Gastrocnemius medialis (tissue), 4 donors: ENCODE measurements around the gene LHFPL6. TPM values are rescaled to one million over a fixed set of nuclear protein-coding genes. Genes with fewer than 3 reads are reported as not detected.

Experiments used
- ATAC-seq, 2 donors: fragments of 150-250 bp; one replicate each; pipeline ENCODE4 v1.9.1; 2016
- DNase-seq, 2 donors: peaks; one replicate each; pipeline ENCODE4 v3.0.0-alpha.2; 2019
- H3K27ac ChIP-seq, 4 donors: fragments of 200-600 bp; sonication (generic); 1 replicate in 1 of 4; 2 replicates in 3 of 4; pipeline ENCODE4 v1.5.1; 2016 to 2018; ENCODE audit warnings: mild to moderate bottlenecking in 2 of 4, moderate library complexity in 1 of 4
- H3K27me3 ChIP-seq, 3 donors: fragments of 200-600 bp; sonication (generic) in 2 of 3; 1 replicate in 1 of 3; 2 replicates in 2 of 3; pipeline versions ENCODE4 v1.5.1 to v1.6.0; 2016 to 2019; ENCODE audit warnings: mild to moderate bottlenecking in 1 of 3, moderate library complexity in 1 of 3
- H3K36me3 ChIP-seq, 2 donors: fragments of 200-600 bp; sonication (generic) in 1 of 2; one replicate each; pipeline ENCODE4 v1.5.1; 2017 to 2018
- H3K4me1 ChIP-seq, 2 donors: fragments of 200-600 bp; sonication (generic) in 1 of 2; one replicate each; pipeline ENCODE4 v1.5.1; 2016 to 2017; ENCODE audit warnings: mild to moderate bottlenecking in 2 of 2
- H3K4me3 ChIP-seq, 4 donors: fragments of 200-600 bp; sonication (generic) in 3 of 4; 1 replicate in 1 of 4; 2 replicates in 3 of 4; pipeline ENCODE4 v1.5.1; 2016 to 2019; ENCODE audit warnings: mild to moderate bottlenecking in 2 of 4
- H3K9me3 ChIP-seq, 3 donors: fragments of 200-600 bp; sonication (generic) in 2 of 3; 1 replicate in 1 of 3; 2 replicates in 2 of 3; pipeline ENCODE4 v1.5.1; 2016 to 2019
- POLR2A ChIP-seq, 2 donors: fragments of 450-650 bp; IDR thresholded peaks; one replicate each; pipeline ENCODE4 v1.6.1; 2017; ENCODE audit warnings: antibody characterized with exemption in 2 of 2, mild to moderate bottlenecking in 2 of 2, moderate library complexity in 2 of 2
- in situ Hi-C, 4 donors: fragments of 200-750 bp; cut with MboI; loops; one replicate each; pipeline versions ENCODE4 v1.15.0 to v1.8.0; 2017; ENCODE audit warnings: low sequenced_read_pairs in 4 of 4
- intact Hi-C: fragments of 100-400 bp; cut with DNase I; formaldehyde crosslinking; loops from one replicate; pipeline ENCODE4 v1.15.1; 2023; ENCODE audit warnings: low total_unique reads
- total RNA-seq, 4 donors: library from RNA; depleted of rRNA; stranded (reverse); fragments of >200 nt; gene quantifications; one replicate each; pipeline versions ENCODE4 v1.1.0 to v1.2.3, GENCODE V29; 2016
- TF ChIP-seq, protein P1 (sequence below), 5 experiments: fragments of 450-650 bp in 3 of 5; fragments of 200-600 bp in 2 of 5; sonication (generic) in 2 of 5; IDR thresholded peaks in 4 of 5; conservative IDR thresholded peaks in 1 of 5; 1 replicate in 4 of 5; 2 replicates in 1 of 5; pipeline ENCODE4 v1.5.1; 2016 to 2019; ENCODE audit warnings: antibody characterized with exemption in 5 of 5, mild to moderate bottlenecking in 3 of 5, moderate library complexity in 3 of 5

Gene LHFPL6
- total RNA-seq, 4 donors from 2014 or later, result 12.7 to 26.3 (median 16.0) TPM

DNA sequence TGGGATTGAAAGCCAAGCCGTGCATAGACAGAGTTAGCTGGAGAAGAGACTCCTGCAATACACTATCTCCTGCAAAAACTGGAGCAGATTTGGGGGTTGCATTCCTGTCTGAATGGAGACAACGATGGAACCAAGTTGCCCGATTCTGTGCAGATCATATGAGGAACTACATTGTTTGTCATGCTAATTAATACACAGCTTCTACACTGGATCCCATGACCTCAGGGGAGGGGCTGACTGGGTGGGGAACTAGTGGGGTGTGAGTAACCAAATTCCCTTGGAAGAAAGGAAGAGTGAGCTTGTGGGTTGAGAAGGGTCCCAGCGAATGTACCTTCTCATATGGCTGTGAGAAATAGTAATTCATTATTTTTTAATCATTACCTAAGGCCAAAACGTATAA is 214.0 kb downstream of the LHFPL6 start:
- DNase-seq, result no peak
- TF ChIP-seq, protein P1, sequence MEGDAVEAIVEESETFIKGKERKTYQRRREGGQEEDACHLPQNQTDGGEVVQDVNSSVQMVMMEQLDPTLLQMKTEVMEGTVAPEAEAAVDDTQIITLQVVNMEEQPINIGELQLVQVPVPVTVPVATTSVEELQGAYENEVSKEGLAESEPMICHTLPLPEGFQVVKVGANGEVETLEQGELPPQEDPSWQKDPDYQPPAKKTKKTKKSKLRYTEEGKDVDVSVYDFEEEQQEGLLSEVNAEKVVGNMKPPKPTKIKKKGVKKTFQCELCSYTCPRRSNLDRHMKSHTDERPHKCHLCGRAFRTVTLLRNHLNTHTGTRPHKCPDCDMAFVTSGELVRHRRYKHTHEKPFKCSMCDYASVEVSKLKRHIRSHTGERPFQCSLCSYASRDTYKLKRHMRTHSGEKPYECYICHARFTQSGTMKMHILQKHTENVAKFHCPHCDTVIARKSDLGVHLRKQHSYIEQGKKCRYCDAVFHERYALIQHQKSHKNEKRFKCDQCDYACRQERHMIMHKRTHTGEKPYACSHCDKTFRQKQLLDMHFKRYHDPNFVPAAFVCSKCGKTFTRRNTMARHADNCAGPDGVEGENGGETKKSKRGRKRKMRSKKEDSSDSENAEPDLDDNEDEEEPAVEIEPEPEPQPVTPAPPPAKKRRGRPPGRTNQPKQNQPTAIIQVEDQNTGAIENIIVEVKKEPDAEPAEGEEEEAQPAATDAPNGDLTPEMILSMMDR (IDR thresholded peaks at IDR 0.05 in 4 of 5, conservative IDR thresholded peaks at IDR 0.05 in 1 of 5), result no peak
- no peak for TF ChIP-seq POLR2A (IDR thresholded peaks at IDR 0.05)
- no peaks in the 10 kb centered on the region for H3K9me3 ChIP-seq
- no peaks in the 10 kb centered on the region for H3K36me3 ChIP-seq
- H3K4me3 ChIP-seq, result no peak overlapping the region
- no peaks in the 10 kb centered on the region for H3K27me3 ChIP-seq
- H3K27ac ChIP-seq, result no peak overlapping the region
- no peaks in the 10 kb centered on the region for H3K4me1 ChIP-seq
- no peak for ATAC-seq
- in situ Hi-C loops (no loop called here), intact Hi-C loops (no loop called here)

GRCh38 chr13:39385621-39386231 is 217.3 kb downstream of the LHFPL6 start:
- no peak for ATAC-seq
- in situ Hi-C loops, result no loop called here

GRCh38 chr13:39385154-39385553 is 217.8 kb downstream of the LHFPL6 start:
- intact Hi-C loops, result no loop called here
- no peak for ATAC-seq
- TF ChIP-seq, protein P1 (IDR thresholded peaks at IDR 0.05 in 4 of 5, conservative IDR thresholded peaks at IDR 0.05 in 1 of 5), result no peak
- TF ChIP-seq POLR2A (IDR thresholded peaks at IDR 0.05), result no peak

More at GRCh38 chr13:39385621-39386231, 217.3 kb downstream of the LHFPL6 start:
- no peak for DNase-seq
- no peaks in the 10 kb centered on the region for H3K4me1 ChIP-seq
- no peak overlapping the region for H3K27ac ChIP-seq
- intact Hi-C loops, result no loop called here
- no peaks in the 10 kb centered on the region for H3K9me3 ChIP-seq
- H3K4me3 ChIP-seq, result no peak overlapping the region
- H3K27me3 ChIP-seq, result no peaks in the 10 kb centered on the region
- no peaks in the 10 kb centered on the region for H3K36me3 ChIP-seq
- TF ChIP-seq, protein P1 (IDR thresholded peaks at IDR 0.05 in 4 of 5, conservative IDR thresholded peaks at IDR 0.05 in 1 of 5), result no peak
- no peak for TF ChIP-seq POLR2A (IDR thresholded peaks at IDR 0.05)

DNA sequence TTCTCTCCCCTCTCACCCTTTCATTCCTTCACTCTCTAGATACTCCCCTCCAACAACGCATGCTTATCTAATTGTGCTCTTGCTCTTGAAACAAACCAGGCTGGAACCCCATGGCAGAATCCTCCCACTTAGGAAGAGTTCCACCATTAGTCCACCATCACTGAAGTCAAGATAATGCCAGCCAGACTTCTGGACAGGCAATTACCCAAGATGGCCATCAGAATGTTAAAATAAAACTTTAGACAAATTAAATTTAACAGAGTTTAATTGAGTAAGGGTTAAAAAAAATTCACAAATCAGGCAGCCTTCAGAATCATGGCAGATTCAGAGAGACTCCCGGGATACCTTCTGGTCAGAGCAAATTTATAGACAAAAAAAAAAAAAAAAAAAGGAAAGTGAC is 221.5 kb downstream of the LHFPL6 start:
- in situ Hi-C loops (no loop called here), intact Hi-C loops (no loop called here)
- no peaks in the 10 kb centered on the region for H3K4me1 ChIP-seq
- no peaks in the 10 kb centered on the region for H3K36me3 ChIP-seq
- H3K27ac ChIP-seq, result no peak overlapping the region
- ATAC-seq (no peak), DNase-seq (no peak)
- H3K4me3 ChIP-seq, result no peak overlapping the region
- H3K27me3 ChIP-seq, result no peaks in the 10 kb centered on the region
- H3K9me3 ChIP-seq, result no peaks in the 10 kb centered on the region
- TF ChIP-seq, protein P1 (IDR thresholded peaks at IDR 0.05 in 4 of 5, conservative IDR thresholded peaks at IDR 0.05 in 1 of 5), result no peak
- TF ChIP-seq POLR2A (IDR thresholded peaks at IDR 0.05), result no peak

More at GRCh38 chr13:39385154-39385553, 217.8 kb downstream of the LHFPL6 start:
- H3K27ac ChIP-seq, result no peak overlapping the region
- H3K4me1 ChIP-seq, result no peaks in the 10 kb centered on the region
- no peaks in the 10 kb centered on the region for H3K9me3 ChIP-seq
- in situ Hi-C loops, result no loop called here
- H3K36me3 ChIP-seq, result no peaks in the 10 kb centered on the region
- DNase-seq, result no peak
- H3K4me3 ChIP-seq, result no peak overlapping the region
- H3K27me3 ChIP-seq, result no peaks in the 10 kb centered on the region
